Colonic mucosa (tissue), 4 donors: ENCODE measurements around the gene MED1. TPM values are rescaled to one million over a fixed set of nuclear protein-coding genes. Genes with fewer than 3 reads are reported as not detected.

Experiments
- DNase-seq: peaks from one replicate; pipeline ENCODE4 v3.0.0-alpha.2; 2020
- H3K27ac ChIP-seq: fragments of 200-600 bp; one replicate; pipeline ENCODE4 v1.8.0; 2021
- H3K27me3 ChIP-seq: fragments of 200-600 bp; one replicate; pipeline ENCODE4 v1.8.0; 2021
- H3K36me3 ChIP-seq: fragments of 200-600 bp; one replicate; pipeline ENCODE4 v1.8.0; 2021
- H3K4me1 ChIP-seq: fragments of 200-600 bp; one replicate; pipeline ENCODE4 v1.8.0; 2021; ENCODE audit warnings: mild to moderate bottlenecking
- H3K4me3 ChIP-seq: fragments of 200-600 bp; one replicate; pipeline ENCODE4 v1.8.0; 2021
- H3K9ac ChIP-seq, 2 donors: one replicate each; pipeline ENCODE4 v1.7.0; 2013; ENCODE audit warnings: control low read depth in 2 of 2, low read depth in 2 of 2, low read length in 2 of 2
- H3K9me3 ChIP-seq: fragments of 200-600 bp; one replicate; pipeline ENCODE4 v1.8.0; 2021
- CTCF ChIP-seq: fragments of 200-600 bp; IDR thresholded peaks from one replicate; pipeline ENCODE4 v1.8.0; 2022; ENCODE audit warnings: antibody characterized with exemption, mild to moderate bottlenecking
- intact Hi-C: fragments of 100-400 bp; cut with DNase I; formaldehyde crosslinking; loops from one replicate; pipeline ENCODE4 v1.14.1; 2022
- total RNA-seq, 2 donors: library from RNA; stranded (reverse); fragmentation: NEBNext Ultra II Directional in 1 of 2; extraction: Animal tissue kit (Norgen Biotek cat#: 25700) in 1 of 2; gene quantifications; one replicate each; pipeline ENCODE4 v1.2.1, GENCODE V29; 2021
- donor health status: healthy.
- donor health status: DM: no; HTN: no; CAD: no.
- donor health status: DM: no; HTN: no; CAD: no.

The MED1 gene
- total RNA-seq, 2 donors from 2014 or later = 29.1 to 31.2 TPM

DNA sequence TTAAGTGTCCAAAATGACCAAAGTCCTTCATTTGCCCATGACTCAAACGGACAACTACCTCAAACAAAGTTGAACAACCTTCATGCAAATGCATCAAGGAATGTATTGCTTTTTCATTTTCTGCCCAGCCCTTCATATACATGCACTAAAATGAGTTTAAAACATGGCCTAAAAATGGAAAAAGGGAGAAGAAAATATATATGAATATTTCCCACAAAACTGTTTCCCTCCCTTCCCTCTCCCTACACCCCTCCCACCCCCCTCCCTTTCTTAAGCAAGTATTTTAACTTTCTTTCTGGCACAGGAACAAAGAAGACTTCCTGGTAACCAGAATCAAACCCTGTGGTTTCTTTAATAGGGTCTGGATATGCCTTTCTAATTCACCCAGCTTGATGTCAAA, 44.1 kb downstream of the MED1 start:
- no peak for DNase-seq
- H3K4me3 ChIP-seq = no peak overlapping the region
- H3K36me3 ChIP-seq = peaks cover 19% of the 10 kb centered on the region
- no peak overlapping the region for H3K27ac ChIP-seq
- intact Hi-C loops = no loop called here
- TF ChIP-seq CTCF = no peak
- H3K9me3 ChIP-seq = no peaks in the 10 kb centered on the region
- no peaks in the 10 kb centered on the region for H3K4me1 ChIP-seq
- no peak overlapping the region for H3K9ac ChIP-seq
- no peaks in the 10 kb centered on the region for H3K27me3 ChIP-seq

- H3K27me3 ChIP-seq = no peaks in the 10 kb centered on the region
- no peaks in the 10 kb centered on the region for H3K4me1 ChIP-seq
- TF ChIP-seq CTCF = no peak
- peaks cover 9% of the 10 kb centered on the region for H3K36me3 ChIP-seq
- no peaks in the 10 kb centered on the region for H3K9me3 ChIP-seq
- no peak overlapping the region for H3K27ac ChIP-seq
- no peak overlapping the region for H3K4me3 ChIP-seq
- no peak overlapping the region for H3K9ac ChIP-seq
- DNase-seq = no peak
- intact Hi-C loops = no loop called here
Observed at GRCh38 chr17:39405436-39405835, 45.6 kb downstream of the MED1 start.

DNA sequence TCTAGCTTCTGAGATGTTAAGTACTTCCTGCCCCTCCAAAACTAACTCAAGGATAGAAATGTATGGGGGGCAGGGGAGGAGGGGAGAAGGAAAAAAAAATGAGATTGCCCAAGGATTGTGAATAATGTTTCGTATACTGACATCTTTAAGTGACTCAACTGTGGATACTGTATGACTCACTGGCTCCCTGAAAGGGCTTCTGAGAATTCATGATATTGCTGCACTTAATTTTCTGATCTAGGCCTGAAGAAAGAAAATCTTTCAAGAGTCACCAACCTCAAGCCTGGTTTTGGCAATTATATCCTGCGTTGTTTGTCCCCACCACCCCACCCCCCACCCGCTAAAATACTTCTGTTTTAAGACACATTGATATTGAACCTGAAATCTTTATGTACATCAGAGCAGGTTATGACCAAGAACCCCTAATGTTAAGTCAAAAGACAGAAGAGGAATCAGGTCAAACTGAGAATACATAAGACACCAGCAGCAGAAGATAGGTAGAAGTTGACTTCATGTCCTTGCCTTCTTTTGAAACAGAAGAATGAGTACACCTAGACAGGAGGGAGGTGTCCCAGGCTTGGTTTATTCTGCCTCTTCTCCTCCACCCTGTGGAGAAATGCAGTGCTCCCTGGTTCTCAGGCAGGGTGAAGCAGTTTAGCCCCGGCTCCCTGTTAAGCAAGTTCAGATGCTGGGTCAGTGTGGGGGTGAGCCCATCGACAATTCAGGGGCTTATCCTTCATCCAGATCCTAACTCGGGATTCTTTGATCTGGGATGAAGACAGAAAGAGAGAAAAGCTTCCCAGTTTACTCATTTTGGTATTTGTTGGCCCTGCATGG, 46.3 kb downstream of the MED1 start:
- Histone ChIP-seq H3K4me3 (no peak overlapping the region), H3K27me3 (no peaks in the 10 kb centered on the region), H3K9me3 (no peaks in the 10 kb centered on the region), H3K36me3 (peaks cover 5% of the 10 kb centered on the region), H3K4me1 (peaks cover 5% of the 10 kb centered on the region), H3K27ac (no peak overlapping the region), H3K9ac (no peak overlapping the region)
- no peak for TF ChIP-seq CTCF
- no peak for DNase-seq
- intact Hi-C loops = no loop called here

GRCh38 chr17:39402890-39403605, 48.0 kb downstream of the MED1 start:
- no peaks in the 10 kb centered on the region for H3K9me3 ChIP-seq
- no peaks in the 10 kb centered on the region for H3K36me3 ChIP-seq
- no peak for TF ChIP-seq CTCF
- no peak for DNase-seq
- peaks cover 5% of the 10 kb centered on the region for H3K4me1 ChIP-seq
- intact Hi-C loops = no loop called here
- no peak overlapping the region for H3K9ac ChIP-seq
- no peaks in the 10 kb centered on the region for H3K27me3 ChIP-seq
- no peak overlapping the region for H3K4me3 ChIP-seq
- H3K27ac ChIP-seq = no peak overlapping the region

DNA sequence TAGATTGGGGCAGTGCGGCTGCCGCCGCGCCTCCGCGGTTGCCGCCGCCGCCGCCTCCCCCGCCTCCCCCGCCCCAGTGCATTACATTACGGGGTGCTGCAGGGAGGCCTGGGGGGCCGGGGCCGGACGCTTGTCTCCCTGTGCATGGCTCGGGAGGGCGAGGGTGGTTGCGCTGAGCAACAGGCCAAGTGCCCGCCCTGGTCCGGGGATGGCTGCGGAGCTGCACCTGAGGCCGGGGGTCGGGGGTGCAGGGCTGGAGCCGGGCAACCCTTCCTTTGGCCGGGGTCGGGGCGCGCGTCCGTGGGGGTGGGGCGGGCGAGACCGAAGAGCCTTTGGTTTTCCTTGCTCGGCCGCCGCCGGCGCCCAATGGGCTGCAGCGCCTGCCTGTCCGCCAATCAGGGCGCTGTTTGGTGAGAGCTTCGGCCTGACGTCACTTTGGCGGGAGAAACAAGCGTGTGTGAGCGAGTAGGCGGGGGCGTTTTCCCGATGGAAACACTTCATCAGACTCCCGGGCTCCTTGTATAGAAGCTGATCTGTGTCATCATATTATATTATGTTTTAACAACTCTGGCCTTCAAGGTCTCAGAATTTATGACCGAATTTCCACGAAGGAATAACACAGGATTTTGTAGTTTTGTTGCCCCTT, 48.7 kb downstream of the MED1 start:
- H3K27ac ChIP-seq = peak overlapping the region; percentile 92
- peak; percentile 96 for DNase-seq
- intact Hi-C loops = no loop called here
- H3K36me3 ChIP-seq = no peaks in the 10 kb centered on the region
- TF ChIP-seq CTCF = no peak
- H3K4me1 ChIP-seq = peaks cover 5% of the 10 kb centered on the region
- H3K9ac ChIP-seq = peak overlapping the region; percentile 89 to 92
- H3K27me3 ChIP-seq = no peaks in the 10 kb centered on the region
- H3K4me3 ChIP-seq = peak overlapping the region; percentile 99
- no peaks in the 10 kb centered on the region for H3K9me3 ChIP-seq
